HG02884 (cell line): ENCODE data around the gene DRC7.

Experiments used
- ATAC-seq: cut with Tn5 transposase; IDR thresholded peaks from one replicate; pipeline ENCODE4 v1.9.1; 2021; ENCODE audit warnings: mild to moderate bottlenecking, moderate library complexity; ENCODE audit not compliant: unreplicated experiment

Gene DRC7

DNA sequence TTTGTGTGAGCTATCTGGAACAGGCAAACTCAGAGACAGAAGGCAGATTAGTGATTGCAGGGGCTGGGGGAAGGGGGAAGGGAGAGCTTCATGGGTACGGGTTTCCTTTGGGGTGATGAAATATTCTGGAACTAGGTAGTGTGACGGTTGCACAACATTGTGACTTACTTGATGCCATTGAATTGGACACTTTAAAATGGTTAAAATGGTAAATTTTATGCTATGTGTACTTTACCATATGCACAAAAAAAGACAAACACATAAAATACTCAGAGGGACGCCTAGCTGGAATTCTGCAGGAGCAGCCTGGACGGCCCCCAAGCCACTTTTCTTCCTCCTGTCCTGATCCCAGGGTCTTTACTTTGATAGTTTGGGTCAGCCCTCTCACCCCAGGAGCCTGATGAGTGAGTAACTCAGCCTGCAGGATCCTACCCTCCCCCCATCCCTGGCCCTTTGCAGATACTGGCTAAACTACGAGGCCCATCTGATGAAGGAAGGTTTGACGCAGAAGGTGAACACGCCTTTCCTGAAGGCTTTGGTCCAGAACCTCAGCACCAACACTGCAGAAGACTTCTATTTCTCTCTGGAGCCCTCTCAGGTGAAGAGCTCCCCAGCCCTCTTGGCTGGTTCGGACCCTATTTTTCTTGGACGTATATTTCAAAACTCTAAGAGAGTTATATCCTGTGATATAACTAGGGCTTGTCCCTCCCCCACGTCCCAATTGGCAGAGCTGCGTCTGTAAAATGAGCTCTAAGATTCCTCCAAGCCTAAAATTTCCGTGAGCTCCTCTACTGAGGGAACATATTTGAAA, 18.7 kb upstream of the DRC7 start:
- ATAC-seq, result no peak

- no peak for ATAC-seq
Observed at GRCh38 chr16:57676553-57677085, 18.0 kb upstream of the DRC7 start.

DNA sequence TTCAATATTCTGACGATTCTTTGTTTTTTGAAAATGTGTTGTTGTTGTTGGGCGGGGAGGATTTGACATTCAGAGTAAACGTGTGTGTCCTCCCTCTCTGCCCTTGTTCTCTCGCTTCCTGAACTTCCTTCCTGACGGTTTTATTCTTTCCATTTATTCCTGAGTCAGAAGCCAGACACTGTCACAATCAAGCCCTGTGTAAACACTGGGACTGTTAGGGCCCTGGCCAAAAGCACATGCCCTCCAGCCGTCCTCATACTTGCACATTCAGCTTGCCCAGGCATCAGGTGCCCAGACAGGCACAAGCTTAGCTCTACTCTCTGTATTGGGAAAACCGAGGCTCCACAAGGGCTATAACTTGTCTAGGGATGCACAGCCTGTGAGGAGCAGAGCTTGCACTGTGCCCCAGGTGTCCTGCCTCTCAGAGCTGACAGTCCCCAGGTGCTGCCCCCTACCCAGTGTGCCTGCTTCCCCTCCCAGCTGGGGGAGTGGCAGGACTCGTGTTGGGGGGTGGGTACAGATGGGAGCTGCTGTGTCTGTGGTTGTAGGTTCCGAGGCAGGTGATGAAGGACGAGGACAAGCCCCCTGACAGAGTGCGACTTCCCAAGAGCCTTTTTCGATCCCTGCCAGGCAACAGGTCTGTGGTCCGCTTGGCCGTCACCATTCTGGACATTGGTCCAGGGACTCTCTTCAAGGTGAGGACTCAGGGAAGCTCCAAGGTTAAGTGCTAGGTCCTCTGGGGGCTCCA, 16.8 kb upstream of the DRC7 start:
- ATAC-seq, result no peak

DNA sequence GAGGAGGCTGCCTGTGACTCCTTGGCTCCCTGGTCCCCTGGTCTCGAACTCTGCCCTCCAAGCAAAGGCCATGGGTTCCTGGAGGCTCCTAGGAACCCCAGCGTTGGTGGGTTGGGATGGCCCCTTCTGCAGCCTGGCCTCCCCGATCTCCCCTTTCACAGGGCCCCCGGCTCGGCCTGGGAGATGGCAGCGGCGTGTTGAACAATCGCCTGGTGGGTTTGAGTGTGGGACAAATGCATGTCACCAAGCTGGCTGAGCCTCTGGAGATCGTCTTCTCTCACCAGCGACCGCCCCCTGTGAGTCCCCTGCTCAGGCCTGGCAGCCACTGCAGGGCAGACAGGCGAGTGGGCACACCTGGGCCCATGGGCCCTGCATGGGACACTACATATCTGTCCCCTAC, 15.6 kb upstream of the DRC7 start:
- ATAC-seq, result no peak

DNA sequence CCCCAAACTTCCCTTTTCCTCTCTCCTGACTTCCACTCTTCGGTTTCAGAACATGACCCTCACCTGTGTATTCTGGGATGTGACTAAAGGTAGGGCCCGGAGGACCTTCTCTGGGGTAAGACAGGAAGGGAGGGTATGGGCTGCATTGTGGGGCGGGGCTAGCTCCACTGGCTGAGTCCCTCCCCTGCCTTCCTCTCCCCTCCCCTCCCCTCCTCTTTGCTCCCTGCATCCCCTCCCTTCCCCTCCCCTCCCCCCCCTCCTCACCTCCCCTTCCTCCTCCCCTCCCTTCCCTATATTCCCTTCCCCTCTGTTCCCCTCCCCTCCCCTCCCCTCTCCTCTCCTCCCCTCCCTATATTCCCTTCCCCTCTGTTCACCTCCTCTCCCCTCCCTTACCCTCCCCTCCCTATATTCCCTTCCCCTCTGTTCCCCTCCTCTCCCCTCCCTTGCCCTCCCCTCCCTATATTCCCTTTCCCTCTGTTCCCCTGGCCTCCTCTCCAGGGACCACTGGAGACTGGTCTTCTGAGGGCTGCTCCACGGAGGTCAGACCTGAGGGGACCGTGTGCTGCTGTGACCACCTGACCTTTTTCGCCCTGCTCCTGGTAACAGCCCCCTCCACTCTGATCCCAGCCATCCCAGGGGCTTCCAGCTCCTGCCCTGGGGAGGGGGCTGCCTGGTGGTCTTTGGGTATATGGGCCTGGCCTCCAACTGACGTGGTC, 14.7 kb upstream of the DRC7 start:
- ATAC-seq, result no peak

- no peak for ATAC-seq
Observed at GRCh38 chr16:57680842-57681375, 13.7 kb upstream of the DRC7 start.

DNA sequence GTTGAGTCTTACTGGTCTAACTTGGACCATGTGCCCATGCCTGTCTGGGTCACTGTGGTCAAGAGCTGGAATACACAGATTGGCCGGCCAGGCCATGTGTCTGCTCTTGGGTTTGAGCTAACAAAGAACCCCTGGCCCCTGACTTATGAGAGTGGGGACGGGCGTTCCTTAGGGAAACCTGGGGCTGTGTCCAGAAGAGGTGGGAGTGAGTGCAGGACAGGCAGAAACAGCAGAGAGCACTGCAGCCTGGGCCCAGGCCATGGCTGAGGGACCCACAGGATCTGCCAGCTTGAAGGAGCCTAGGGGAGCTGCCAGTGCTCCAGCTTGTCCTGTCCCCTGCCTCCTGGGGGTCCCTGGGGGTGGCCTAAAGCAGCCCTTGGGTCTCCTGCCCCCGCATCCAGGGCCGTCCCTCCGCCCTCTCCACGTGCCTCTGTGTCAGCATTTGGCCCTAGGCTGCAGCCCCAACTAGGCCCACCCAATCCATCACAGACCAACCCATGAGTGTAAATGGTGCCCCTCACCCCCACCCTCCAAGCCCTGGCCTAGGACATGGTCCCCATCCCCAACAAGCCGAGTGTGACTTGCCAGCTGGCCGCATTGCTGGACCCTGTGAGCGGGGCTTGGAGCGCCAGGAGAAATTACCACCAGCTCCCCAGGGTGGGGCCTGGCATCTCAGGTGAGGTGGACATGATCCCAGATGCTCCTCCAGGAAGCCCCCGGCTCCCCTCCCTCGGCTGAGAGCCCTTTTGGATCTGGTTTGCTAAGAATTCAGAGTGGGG, 12.5 kb upstream of the DRC7 start:
- ATAC-seq, result no peak

DNA sequence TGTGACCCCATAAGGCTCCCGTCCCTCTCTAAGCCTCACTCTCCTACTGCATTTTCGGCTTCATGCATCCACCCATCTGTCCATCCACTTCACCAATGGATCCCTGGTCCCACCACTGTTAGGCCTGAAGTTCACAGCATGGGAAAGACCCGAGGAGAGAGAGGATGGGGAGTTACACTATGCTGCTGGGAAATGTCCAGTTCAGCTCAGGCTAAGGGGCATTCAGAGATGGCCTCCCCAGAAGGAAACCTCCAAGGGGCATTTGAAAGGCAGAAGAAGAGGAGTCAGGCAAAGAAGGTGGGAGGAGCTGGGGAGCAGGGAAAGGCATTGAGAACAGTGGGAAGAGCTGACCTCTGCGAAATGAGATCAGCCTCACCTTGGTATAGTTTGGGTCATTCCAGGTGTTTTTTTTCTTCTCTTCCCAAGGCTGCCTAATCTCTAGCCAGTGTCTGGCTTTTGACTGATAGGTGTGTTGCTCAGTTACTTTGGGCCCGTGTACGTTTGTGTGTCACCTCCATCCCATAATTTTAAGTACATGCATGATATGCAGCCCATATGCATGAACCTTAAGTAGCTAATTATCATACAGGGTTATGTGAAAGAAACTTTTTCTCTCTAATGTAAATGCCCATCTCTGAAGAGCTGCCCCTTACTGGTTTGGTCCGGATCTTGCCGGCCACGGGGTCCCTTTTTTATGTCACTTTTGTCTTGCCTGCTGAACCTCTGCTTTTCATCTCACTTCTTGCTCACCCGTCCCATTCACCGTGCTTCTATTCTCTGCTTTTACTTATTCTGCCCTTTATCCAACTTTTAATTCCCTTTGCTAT, 11.6 kb upstream of the DRC7 start:
- ATAC-seq, result no peak

GRCh38 chr16:57683636-57684545, 10.7 kb upstream of the DRC7 start:
- ATAC-seq, result no peak

DNA sequence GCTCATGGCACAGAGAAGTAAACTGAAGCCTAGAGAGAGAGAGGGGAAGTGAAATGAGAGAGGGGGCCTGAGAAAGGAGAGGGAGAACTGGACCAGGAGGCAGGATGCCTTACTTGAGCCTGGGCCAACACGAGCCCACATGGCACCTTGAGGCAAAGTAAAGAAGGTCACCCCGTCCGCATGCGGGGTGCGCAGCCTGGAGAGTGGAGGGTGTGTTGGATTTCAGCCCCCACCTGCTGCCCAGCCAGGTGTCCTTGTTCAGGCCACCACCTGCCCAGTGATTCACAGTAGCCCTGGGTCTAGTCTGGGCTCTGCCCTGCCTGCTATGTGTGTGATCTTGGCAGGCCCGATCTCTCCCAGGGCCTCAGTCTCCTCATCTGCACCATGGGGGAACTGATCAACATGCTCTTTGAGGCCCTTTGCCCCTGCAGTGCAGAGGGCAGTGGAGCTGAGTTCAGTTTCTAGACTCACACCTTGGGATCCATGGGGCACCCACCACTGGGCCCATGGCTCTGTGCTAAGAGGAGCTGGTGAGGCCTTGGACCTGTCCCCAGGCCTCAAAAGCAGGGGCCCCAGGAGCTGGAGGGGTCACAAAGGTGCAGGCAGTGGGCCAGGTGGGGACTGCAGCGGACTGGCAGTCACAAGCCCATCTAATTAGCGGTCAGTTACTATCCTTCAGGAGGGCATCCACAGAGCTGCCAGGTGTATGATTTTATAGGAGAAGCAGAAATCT, 9.8 kb upstream of the DRC7 start:
- no peak for ATAC-seq

- no peak for ATAC-seq
Observed at GRCh38 chr16:57685633-57686032, 9.0 kb upstream of the DRC7 start.

DNA sequence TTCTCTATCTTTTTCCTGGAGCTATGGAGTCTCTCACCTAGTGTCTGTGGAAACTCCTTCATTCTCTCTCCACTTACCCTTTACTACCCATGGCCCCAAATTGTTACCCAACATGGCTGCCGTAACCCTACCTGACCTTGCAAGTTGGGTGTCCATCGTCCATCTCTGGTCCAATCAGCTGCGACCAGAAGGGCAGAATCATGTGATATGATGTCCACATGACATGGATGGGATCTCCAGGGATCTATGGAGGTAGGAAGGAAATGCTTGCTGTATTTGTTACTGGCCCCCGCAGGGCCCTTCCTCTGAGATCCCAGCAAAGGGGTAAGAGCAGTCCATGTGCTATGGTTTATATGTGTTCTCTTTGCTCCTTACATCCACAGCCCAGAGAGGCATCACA, 8.0 kb upstream of the DRC7 start:
- no peak for ATAC-seq

- no peak for ATAC-seq
Observed at GRCh38 chr16:57687363-57687929, 7.2 kb upstream of the DRC7 start.

- no peak for ATAC-seq
Observed at GRCh38 chr16:57688487-57688986, 6.1 kb upstream of the DRC7 start.

- ATAC-seq, result no peak
Observed at GRCh38 chr16:57688987-57689761, 5.4 kb upstream of the DRC7 start.

DNA sequence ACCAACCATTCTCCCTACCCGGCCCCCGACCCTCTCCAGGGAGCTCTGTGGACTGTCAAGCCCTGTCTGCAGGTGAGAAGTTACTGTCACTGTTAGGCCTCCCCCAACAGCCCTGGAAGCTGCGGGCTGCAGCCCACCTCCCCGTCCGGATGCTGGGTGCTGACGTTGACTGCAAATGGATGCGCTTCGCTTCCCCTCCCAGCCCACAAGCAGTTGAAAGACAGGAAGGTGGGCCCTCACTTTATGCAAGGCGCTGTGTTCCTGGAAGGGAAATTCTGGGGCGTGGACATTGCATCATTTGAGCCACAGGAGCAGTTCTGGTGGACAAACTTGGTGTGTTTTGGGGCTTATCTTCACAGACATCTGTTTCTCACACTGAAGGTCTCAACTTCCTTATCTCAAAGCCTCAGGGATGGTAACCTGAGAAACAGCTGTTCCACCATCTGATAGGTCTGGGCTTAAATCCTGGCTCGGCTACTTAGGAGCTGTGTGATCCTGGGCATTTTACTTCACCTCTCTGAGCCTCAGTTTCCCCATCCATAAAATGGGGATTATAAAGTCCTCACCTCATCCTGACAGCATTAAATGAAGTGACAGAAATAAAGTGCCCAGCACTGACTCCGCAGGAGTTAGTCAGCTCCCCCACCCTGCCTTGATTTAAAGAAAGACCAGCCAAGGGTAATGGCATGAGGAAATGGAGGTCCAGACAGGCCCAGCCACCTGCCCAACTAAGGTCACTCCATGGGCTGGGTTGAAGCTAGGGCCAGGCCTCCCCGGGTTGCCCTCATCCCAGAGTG, 4.6 kb upstream of the DRC7 start:
- peak; percentile 76 for ATAC-seq
